MM.1S (cell line): ENCODE results near the gene FAAP100.

Experiments
- CTCF ChIP-seq: fragments of 300-600 bp; sonication (generic); IDR thresholded peaks from 2 replicates; pipeline ENCODE4 v1.5.1; 2016; ENCODE audit warnings: antibody characterized with exemption, low read length, mixed read lengths
- EZH2 ChIP-seq: fragments of 300-600 bp; sonication (generic); optimal IDR thresholded peaks from 2 replicates; pipeline ENCODE3; 2017; ENCODE audit warnings: low read depth, mild to moderate bottlenecking, antibody characterized with exemption, low read length, mixed read lengths
- EZH2phosphoT487 ChIP-seq: fragments of 300-600 bp; sonication (generic); IDR thresholded peaks from 2 replicates; pipeline ENCODE4 v1.6.1; 2018; ENCODE audit warnings: antibody characterized with exemption, low read length

GRCh38 chr17:81517009-81517338 lies 35.2 kb downstream of the FAAP100 start:
- TF ChIP-seq CTCF (no peak), EZH2 (no peak), EZH2phosphoT487 (no peak)
